Stimulated activated CD8-positive, alpha-beta memory T cell treated with anti-CD3 and anti-CD28 coated beads, Interleukin-7, amount 100 ng/mL, for 48 hours (primary cell): ENCODE results near the gene BOK.
"Not testable (repeated sequence)": the region's sequence is repeated elsewhere in the genome, so short reads cannot be mapped to it uniquely, and the experiment has no call there.

Experiments
- DNase-seq, 2 donors: peaks; one replicate each; pipeline ENCODE4 v3.0.0-alpha.2; 2020; ENCODE audit warnings: low read depth in 1 of 2; ENCODE audit errors: extremely low read depth in 1 of 2

Gene BOK

DNA sequence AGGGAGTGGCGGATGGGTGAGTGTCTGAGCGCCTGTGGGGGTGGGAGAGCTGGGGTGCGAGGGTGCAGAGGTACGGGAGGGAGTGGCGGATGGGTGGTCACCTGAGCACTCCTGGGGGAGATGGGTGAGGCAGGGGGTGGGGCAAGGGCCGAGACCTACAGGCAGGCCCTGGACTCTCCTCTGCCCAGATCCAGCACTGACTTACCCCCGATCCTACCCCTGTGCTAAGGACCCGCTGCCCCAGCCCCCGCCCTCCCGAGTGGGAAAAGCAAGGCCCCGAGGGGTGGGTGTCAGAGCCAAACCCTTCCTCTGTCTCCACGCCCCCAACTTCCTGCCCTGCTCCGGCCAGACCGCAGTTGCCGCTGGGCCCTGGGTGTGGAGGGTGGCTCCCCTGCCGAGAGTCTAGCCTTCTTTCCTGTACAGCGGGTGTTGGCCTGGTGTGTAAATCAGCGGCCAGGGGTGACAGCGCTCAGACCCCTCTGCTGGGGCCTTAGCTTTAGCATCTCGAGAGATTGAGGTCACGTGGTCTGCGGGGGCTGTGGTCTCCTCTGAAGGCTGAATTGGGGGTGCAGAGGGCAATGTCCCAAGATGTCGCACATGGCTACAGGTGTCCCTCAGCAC is 12.5 kb downstream of the BOK start:
- DNase-seq: no peak

- no peak for DNase-seq
Observed at GRCh38 chr2:241571821-241572620, 13.5 kb downstream of the BOK start.

DNA sequence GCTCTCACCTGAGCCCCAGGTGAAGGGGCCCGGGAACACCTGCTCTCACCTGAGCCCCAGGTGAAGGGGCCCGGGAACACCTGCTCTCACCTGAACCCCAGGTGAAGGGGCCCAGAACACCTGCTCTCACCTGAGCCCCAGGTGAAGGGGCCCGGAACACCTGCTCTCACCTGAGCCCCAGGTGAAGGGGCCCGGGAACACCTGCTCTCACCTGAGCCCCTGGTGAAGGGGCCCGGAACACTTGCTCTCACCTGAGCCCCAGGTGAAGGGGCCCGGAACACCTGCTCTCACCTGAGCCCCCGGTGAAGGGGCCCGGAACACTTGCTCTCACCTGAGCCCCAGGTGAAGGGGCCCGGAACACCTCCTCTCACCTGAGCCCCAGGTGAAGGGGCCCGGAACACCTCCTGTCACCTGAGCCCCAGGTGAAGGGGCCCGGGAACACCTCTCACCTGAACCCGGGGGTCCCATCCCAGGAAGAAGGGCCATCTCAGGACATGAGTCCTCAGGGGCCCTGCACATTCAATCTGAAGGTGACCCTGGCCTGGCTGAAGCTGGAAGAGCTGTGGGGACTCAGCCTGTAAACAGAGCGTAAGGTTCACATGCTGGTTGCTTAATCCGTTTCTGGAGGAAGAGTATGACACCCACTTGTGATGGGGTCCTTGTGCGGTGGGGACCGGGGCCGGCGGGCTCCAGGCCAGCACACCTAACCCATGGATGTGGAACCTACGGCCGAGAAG is 14.5 kb downstream of the BOK start:
- not testable (repeated sequence) for DNase-seq

DNA sequence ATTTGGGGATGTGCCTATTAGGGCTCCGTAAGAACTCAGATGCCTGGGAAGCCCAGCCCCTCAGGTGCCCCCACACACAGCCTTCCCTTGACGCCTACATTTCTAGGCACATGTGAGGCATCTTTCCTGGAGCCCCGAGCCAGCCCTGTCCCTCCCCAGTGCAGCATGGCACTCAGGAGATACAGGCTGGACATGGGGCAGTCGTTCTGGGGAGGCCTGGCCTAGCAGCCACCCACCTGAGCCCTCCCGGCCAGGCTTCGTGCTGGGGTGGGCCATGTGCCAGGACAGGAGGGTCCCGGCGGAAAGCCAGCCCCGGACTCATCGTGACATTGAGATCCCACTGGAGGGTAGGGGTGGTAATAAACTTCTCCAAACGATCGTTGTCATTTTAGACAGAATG is 15.2 kb downstream of the BOK start:
- no peak for DNase-seq

GRCh38 chr2:241574911-241575623 is 16.5 kb downstream of the BOK start:
- DNase-seq: no peak

DNA sequence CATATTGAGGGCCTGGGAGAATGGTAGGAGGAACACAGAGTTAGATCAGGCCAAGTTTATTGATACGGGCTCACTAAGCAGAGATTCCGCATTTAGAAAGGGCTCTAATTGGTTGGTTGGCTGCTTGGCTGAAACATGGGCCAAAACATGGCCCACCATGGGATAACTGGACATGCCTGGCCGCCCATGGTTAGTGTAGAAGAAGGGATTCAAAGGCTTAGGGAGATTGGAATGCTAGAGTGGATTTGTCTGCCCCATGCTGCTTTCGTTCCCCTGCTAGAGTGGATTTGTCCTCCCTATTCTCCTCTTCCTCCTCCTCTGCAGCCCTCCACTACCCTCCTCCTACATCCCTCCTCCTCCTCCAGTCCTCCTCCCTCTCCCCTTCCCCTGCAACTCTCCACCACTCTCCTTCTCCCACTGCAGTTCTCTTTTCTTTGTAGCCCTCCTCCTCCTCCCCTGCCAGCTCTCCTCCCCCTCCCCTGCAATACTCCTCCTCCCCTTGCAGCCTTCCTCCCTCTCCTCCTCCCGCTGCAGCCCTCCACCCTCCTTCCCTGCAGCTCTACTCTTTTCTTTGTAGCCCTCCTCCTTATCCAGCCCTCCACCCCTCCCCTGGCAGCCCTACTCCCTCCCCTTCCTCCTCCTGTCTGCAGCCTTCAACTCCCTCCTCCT is 17.2 kb downstream of the BOK start:
- DNase-seq: no peak

- DNase-seq: no peak
Observed at GRCh38 chr2:241576293-241576654, 17.7 kb downstream of the BOK start.

- no peak for DNase-seq
Observed at GRCh38 chr2:241577413-241578122, 19.0 kb downstream of the BOK start.

DNA sequence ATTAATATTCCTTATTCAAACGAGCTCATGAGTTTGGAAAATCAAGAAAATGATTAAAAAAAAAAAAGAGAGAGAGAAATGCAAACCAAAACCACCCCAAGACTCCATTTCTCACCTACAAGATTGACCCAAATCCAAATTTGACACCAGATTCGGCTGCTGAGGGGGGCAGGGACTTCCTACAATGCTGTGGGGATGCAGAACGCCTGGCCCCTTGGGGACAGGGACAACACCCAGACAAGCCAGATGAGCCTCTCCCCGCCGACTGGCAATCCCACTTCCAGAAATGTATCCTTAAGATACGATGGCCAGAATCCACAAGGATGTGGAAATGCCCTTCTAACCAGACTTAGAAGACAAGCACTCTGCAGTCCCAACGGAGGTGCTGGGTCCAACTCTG is 20.7 kb downstream of the BOK start:
- no peak for DNase-seq

DNA sequence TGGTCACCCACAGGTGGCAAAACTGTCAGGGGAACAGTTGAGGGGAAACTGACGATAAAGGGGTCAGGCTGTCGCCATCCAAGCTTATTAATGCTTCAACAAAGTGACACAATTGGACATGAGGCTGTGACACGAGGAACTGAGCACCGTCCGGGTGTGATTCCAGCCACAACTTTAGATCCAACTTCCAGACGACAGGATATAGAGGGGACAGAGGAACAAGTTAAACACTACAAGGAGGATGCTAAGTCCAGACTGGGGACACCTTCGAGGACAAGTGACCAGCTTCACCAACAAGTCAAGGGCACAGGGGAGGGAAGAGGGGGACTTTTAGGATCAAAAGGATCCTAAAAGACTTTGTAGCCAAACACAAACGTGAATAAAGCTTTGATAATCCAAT is 23.8 kb downstream of the BOK start:
- no peak for DNase-seq

DNA sequence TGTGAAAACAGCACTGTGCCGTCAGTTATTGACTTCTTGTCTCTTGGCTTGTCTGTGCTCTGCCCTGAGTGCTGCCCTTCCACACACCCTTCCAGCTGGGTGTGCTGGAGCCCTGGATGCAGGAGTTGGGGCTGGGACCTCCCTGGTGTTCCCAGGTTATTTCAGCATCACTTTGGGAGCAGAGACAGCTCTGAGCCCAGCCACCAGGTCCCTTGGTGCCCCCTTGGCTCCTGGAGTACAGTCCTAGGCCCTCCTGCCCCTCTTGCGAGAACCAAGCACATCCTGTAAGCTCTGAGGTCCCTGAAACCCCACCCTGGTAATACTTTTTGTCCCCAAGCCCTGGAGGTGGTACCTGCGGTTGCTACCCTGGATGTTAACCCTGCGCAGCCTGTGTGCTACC is 24.3 kb downstream of the BOK start:
- no peak for DNase-seq

DNA sequence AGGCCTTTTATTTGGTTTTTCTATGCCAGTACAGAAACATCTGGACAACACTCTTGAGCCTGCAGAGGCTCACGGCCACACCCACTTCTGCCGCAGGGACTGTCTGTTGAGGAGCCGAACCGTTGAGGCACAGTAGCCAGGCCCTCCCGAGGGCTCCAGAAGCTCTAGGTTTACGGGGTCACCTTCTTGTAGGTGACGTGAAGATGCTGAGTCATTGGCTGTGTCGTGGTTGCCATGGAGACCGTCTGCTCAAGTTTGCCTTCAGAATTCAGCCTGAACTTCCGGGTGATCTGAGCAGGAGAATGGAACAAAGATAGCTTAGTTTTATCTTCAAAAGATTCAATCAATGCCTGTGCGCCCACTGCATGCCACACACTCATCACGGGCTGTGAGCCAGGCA is 25.9 kb downstream of the BOK start:
- no peak for DNase-seq

GRCh38 chr2:241586564-241587264 is 28.2 kb downstream of the BOK start:
- DNase-seq: no peak

GRCh38 chr2:241589863-241590262 is 31.3 kb downstream of the BOK start:
- not testable (repeated sequence) for DNase-seq

GRCh38 chr2:241590496-241591455 is 32.2 kb downstream of the BOK start:
- not testable (repeated sequence) for DNase-seq

DNA sequence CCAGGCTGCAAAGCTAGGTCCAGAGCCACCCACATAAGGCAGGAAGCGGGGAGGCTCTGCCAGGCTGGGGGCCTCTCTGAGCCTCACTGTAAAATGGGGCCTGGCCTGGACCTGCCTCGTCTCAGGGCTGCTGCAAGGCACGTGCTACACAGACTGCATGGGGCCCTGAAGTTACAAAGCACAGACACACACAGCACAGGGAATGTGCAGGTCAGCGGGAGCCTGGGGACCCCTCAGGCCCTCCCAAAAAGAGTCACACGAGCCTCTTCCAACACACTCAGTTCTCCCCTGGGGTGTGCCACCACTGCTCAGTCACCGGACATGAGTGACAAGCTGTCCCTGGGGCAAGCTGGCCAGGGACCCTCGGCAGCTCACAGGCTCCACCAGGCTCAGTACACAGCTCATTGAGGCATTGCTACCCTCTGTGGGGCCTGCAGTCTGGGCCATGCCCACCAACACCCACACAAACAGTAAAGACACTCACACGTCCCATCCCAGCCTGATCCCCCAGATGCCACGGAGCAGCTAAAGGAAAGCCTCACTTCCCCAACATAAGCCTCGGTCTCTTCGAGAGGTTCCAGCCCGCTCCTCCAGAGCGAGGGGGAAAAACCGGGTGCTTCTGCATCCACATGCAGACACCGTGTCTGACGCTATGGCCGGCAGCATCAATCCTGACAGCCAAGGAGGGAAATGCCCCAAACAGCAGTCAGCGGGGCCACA is 33.7 kb downstream of the BOK start:
- no peak for DNase-seq

- DNase-seq: no peak
Observed at GRCh38 chr2:241593271-241593670, 34.7 kb downstream of the BOK start.
